Endodermal cell (in vitro differentiated cells): Measurements from ENCODE around the gene GAB2. TPM values are rescaled to one million over a fixed set of nuclear protein-coding genes. Genes with fewer than 3 reads are reported as not detected.

Source experiments
- DNase-seq: peaks from one replicate; pipeline ENCODE4 v3.0.0-alpha.2; 2017
- H3K27ac ChIP-seq: 2 replicates; pipeline ENCODE4 v1.5.1; 2013; ENCODE audit warnings: mild to moderate bottlenecking, low read depth, low read length, moderate library complexity
- H3K27me3 ChIP-seq: 2 replicates; pipeline ENCODE4 v1.6.1; 2013; ENCODE audit warnings: mild to moderate bottlenecking, low read length, moderate library complexity; ENCODE audit not compliant: insufficient read depth, control insufficient read depth, poor library complexity, severe bottlenecking
- H3K36me3 ChIP-seq: 2 replicates; pipeline ENCODE4 v1.7.0; 2013; ENCODE audit warnings: mild to moderate bottlenecking, low read length, moderate library complexity; ENCODE audit not compliant: control insufficient read depth, insufficient read depth
- H3K4me1 ChIP-seq: one replicate; pipeline ENCODE4 v1.7.0; 2013; ENCODE audit warnings: low read length; ENCODE audit not compliant: control insufficient read depth, insufficient read depth
- H3K4me3 ChIP-seq: 2 replicates; pipeline ENCODE4 v1.5.1; 2013; ENCODE audit warnings: mild to moderate bottlenecking, low read length, moderate library complexity
- H3K9ac ChIP-seq: 2 replicates; pipeline ENCODE4 v1.6.1; 2013; ENCODE audit warnings: mild to moderate bottlenecking, low read length, moderate library complexity; ENCODE audit not compliant: poor library complexity, severe bottlenecking; ENCODE audit errors: extremely low read depth
- H3K9me3 ChIP-seq: 2 replicates; pipeline ENCODE4 v1.6.1; 2013; ENCODE audit warnings: mild to moderate bottlenecking, low read length, moderate library complexity; ENCODE audit not compliant: control insufficient read depth
- H3K27ac Mint-ChIP-seq: 2 replicates; pipeline ENCODE4 v1.8.0; 2020; ENCODE audit warnings: mixed read lengths
- H3K27me3 Mint-ChIP-seq: 2 replicates; pipeline ENCODE4 v1.8.0; 2021; ENCODE audit warnings: mild to moderate bottlenecking, mixed read lengths; ENCODE audit not compliant: insufficient read depth
- H3K36me3 Mint-ChIP-seq: 2 replicates; pipeline ENCODE4 v1.8.0; 2020; ENCODE audit warnings: low read depth, mixed read lengths
- H3K4me1 Mint-ChIP-seq: 2 replicates; pipeline ENCODE4 v1.8.0; 2020; ENCODE audit warnings: mixed read lengths
- H3K4me3 Mint-ChIP-seq: 2 replicates; pipeline ENCODE4 v1.8.0; 2020; ENCODE audit warnings: mild to moderate bottlenecking, moderate library complexity, mixed read lengths
- H3K9me3 Mint-ChIP-seq: 2 replicates; pipeline ENCODE4 v1.8.0; 2020; ENCODE audit warnings: mild to moderate bottlenecking, mixed read lengths
- WGBS, 2 experiments: methylation state at CpG; one replicate each; pipeline versions ENCODE4 v1.1.5 to v1.1.7; 2013; ENCODE audit warnings: missing lambda C conversion rate in 2 of 2, mixed read lengths in 1 of 2; ENCODE audit not compliant: insufficient coverage in 1 of 2, insufficient read length in 1 of 2; 5-methylcytosine and 5-hydroxymethylcytosine counted together
- total RNA-seq, 2 donors: library from RNA; stranded (reverse); fragmentation: NEBNext Ultra II Directional in 1 of 2; extraction: Animal tissue kit (Norgen Biotek cat#: 25700) in 1 of 2; gene quantifications; 2 replicates in 1 of 2; 3 replicates in 1 of 2; pipeline ENCODE4 v1.2.1, GENCODE V29; 2021
- TF ChIP-seq, protein P1 (sequence below): fragments of 200-600 bp; sonication (generic); conservative IDR thresholded peaks from 2 replicates; pipeline ENCODE4 v1.5.0; 2021; ENCODE audit warnings: antibody characterized with exemption, mild to moderate bottlenecking

Gene GAB2
- total RNA-seq, 2 donors from 2014 or later: 26.9 to 62.8 TPM

DNA sequence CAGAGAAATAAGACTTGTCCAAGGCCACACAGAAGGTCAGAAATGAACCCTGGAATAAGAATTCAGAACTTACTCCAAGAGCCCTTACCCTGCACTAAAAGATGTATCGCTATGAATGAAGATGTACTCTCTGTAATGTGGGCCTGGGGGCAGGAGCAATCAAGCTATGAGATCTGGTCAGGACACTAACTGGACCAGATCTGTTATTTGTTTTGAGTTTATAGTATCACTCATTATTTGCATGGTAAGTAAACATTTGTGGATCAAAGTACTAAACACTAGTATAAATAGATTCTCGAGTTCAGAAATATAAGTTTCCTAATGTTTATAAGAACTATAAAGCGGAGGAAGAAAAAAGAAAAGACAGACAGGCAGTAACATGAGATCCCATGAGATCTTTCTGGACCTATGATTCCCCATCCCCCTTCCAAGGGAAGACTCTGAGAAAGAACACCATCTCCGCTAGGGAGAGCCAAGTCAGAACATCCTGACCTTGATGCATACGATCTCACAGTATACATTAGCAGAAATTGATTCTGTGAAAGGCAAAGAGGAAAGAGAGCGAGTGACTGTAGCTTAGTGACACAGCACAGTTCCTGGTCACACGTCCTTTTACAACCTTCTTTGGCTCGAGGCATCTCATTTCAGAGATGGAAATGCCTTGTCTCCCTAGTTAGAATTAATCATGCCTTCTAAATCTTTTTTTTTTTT lies 157.7 kb downstream of the GAB2 start:
- no peak overlapping the region for H3K4me3 Mint-ChIP-seq
- H3K4me1 ChIP-seq: peaks cover 3% of the 10 kb centered on the region
- H3K27ac ChIP-seq: no peak overlapping the region

DNA sequence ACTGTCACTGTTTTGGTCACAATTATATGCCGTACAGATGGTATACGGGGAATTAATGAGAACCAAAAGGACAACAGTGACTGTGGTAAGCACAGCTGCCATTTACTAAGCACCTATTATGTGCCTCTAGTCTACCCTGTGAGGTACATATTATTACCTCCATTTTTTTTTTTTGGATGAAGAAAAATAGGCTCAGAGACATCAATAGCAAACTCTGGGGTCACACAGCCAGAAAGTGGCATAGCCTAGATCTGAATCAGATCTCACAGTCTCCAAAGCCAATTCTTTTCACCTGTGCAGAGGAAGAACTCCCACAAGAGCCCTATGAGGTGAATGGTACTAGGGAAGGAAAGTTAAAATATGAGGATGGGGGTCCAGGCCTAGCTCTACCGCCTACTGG lies 160.0 kb downstream of the GAB2 start:
- Mint-ChIP-seq H3K4me3 (no peak overlapping the region), H3K36me3 (no peaks in the 10 kb centered on the region), H3K4me1 (peaks cover 21% of the 10 kb centered on the region), H3K9me3 (no peaks in the 10 kb centered on the region), H3K27ac (no peak overlapping the region), H3K27me3 (no peaks in the 10 kb centered on the region)
- no peak overlapping the region for H3K27ac ChIP-seq
- peaks cover 3% of the 10 kb centered on the region for H3K4me1 ChIP-seq
- H3K9me3 ChIP-seq: no peaks in the 10 kb centered on the region
- no peak overlapping the region for H3K4me3 ChIP-seq
- H3K27me3 ChIP-seq: no peaks in the 10 kb centered on the region
- H3K9ac ChIP-seq: no peak overlapping the region
- DNase-seq: no peak
- peaks cover 14% of the 10 kb centered on the region for H3K36me3 ChIP-seq
- TF ChIP-seq, protein P1, sequence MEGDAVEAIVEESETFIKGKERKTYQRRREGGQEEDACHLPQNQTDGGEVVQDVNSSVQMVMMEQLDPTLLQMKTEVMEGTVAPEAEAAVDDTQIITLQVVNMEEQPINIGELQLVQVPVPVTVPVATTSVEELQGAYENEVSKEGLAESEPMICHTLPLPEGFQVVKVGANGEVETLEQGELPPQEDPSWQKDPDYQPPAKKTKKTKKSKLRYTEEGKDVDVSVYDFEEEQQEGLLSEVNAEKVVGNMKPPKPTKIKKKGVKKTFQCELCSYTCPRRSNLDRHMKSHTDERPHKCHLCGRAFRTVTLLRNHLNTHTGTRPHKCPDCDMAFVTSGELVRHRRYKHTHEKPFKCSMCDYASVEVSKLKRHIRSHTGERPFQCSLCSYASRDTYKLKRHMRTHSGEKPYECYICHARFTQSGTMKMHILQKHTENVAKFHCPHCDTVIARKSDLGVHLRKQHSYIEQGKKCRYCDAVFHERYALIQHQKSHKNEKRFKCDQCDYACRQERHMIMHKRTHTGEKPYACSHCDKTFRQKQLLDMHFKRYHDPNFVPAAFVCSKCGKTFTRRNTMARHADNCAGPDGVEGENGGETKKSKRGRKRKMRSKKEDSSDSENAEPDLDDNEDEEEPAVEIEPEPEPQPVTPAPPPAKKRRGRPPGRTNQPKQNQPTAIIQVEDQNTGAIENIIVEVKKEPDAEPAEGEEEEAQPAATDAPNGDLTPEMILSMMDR: no peak
- 94 to 98% methylated on average over 2 of the region's 3 CpGs for WGBS, 2 experiments

More for the DNA sequence above, 157.7 kb downstream of the GAB2 start:
- Histone ChIP-seq H3K4me3 (no peak overlapping the region), H3K36me3 (peaks cover 3% of the 10 kb centered on the region), H3K9me3 (no peaks in the 10 kb centered on the region), H3K9ac (no peak overlapping the region), H3K27me3 (no peaks in the 10 kb centered on the region)
- H3K9me3 Mint-ChIP-seq: no peaks in the 10 kb centered on the region
- 87 to 93% methylated on average over 5 to 7 of the region's 8 CpGs for WGBS, 2 experiments
- no peaks in the 10 kb centered on the region for H3K27me3 Mint-ChIP-seq
- peaks cover 21% of the 10 kb centered on the region for H3K4me1 Mint-ChIP-seq
- TF ChIP-seq, protein P1: no peak
- no peaks in the 10 kb centered on the region for H3K36me3 Mint-ChIP-seq
- no peak overlapping the region for H3K27ac Mint-ChIP-seq
- DNase-seq: no peak

DNA sequence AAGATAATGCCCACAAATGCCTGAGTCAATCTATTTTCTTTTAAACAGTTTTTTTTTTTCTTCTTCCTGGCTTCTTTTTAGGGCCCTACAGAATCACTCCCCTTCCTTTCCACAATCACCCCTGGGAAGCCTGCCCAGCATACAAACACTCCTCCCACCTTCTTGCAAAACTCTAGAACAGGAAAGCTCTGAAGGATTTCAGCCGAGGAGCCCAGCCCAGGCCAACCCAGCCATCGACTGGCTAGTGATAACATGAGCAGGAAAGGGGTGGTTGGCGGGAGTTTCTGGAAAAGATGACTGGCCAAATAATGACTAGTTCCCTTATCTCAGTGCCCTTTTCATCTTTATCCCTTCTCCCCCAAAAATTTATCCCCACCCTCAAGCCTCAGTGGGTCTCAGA lies 160.7 kb downstream of the GAB2 start:
- DNase-seq: no peak
- 84 to 95% methylated on average over 3 of the region's 3 CpGs for WGBS, 2 experiments
- no peaks in the 10 kb centered on the region for H3K27me3 ChIP-seq
- no peak overlapping the region for H3K4me3 ChIP-seq
- TF ChIP-seq, protein P1: no peak
- Mint-ChIP-seq H3K27me3 (no peaks in the 10 kb centered on the region), H3K36me3 (no peaks in the 10 kb centered on the region), H3K4me1 (peaks cover 14% of the 10 kb centered on the region), H3K27ac (no peak overlapping the region), H3K4me3 (no peak overlapping the region), H3K9me3 (no peaks in the 10 kb centered on the region)
- peaks cover 2% of the 10 kb centered on the region for H3K4me1 ChIP-seq
- no peak overlapping the region for H3K9ac ChIP-seq
- no peaks in the 10 kb centered on the region for H3K9me3 ChIP-seq
- H3K36me3 ChIP-seq: peaks cover 14% of the 10 kb centered on the region
- H3K27ac ChIP-seq: no peak overlapping the region
